AG04449 (cell line): ENCODE measurements around the gene RNF123.

Experiments used
- CTCF ChIA-PET: fragments of 350-600 bp; formaldehyde crosslinking; extraction: SDS; loops from one replicate; lab custom pipeline; 2021; ENCODE audit warnings: antibody characterized with exemption; lab: Yijun Ruan, JAX
- POLR2A ChIA-PET: fragments of 400-600, 350-600 bp; formaldehyde crosslinking; extraction: SDS; loops from one replicate; lab custom pipeline; 2020; ENCODE audit warnings: antibody characterized with exemption, inconsistent platforms; lab: Yijun Ruan, JAX
- DNase-seq: peaks from one replicate; pipeline ENCODE4 v3.0.0-alpha.2; 2010; ENCODE audit warnings: low read depth, low spot score
- H3K4me3 ChIP-seq: 2 replicates; pipeline ENCODE4 v1.5.1; 2011; ENCODE audit warnings: low read depth, mild to moderate bottlenecking, control low read depth, low read length
- TF ChIP-seq, protein P1 (sequence below): IDR thresholded peaks from one replicate; pipeline ENCODE4 v1.5.1; 2011; ENCODE audit warnings: mild to moderate bottlenecking, moderate library complexity, low read length, control low read depth, inconsistent platforms; ENCODE audit not compliant: insufficient read depth; ENCODE audit errors: missing control alignments

The RNF123 gene

DNA sequence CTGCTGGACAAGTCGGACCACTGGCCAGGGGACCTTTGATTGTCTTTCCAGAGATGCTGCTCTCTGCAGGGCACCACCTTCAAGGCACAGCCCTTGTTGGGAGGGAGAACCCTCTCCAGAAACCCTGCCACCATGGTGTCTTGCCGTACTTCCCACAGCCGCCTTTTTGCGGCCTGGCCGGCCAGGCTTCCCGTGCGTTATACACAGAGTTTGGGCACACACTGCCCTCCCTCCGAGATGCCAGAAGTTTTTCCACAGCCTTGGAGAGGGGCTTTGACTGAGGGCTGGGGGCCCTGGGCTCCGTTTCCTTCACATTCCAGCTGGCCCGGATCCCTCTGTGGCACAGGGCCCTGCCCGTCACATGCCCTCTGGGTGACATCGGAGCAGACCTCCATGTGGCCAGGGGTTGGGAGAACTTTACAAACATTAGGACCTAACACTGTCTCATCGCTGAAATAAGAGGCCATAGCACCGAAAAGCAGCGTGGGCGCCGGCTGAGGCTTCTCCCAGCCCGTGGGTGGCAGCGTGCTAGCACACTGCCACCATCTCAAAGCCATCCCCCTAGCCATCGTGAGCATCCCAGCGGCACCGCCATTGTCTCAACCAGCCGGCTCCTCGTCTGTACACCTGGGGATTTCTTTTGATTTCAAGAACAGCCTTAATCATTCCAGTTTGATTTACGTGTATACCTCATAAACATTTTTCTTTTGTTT is 21.5 kb upstream of the RNF123 start:
- no peak for DNase-seq
- ChIA-PET POLR2A (interaction anchor here (1.1 kb wide), 1 partner anchor 264 kb away, joined by 3 read pairs; no protein-coding TSS in a partner anchor), CTCF (interaction anchor here (5.3 kb wide), 1 partner anchor 128 kb away, joined by 54 read pairs; no protein-coding TSS in a partner anchor)
- TF ChIP-seq, protein P1, sequence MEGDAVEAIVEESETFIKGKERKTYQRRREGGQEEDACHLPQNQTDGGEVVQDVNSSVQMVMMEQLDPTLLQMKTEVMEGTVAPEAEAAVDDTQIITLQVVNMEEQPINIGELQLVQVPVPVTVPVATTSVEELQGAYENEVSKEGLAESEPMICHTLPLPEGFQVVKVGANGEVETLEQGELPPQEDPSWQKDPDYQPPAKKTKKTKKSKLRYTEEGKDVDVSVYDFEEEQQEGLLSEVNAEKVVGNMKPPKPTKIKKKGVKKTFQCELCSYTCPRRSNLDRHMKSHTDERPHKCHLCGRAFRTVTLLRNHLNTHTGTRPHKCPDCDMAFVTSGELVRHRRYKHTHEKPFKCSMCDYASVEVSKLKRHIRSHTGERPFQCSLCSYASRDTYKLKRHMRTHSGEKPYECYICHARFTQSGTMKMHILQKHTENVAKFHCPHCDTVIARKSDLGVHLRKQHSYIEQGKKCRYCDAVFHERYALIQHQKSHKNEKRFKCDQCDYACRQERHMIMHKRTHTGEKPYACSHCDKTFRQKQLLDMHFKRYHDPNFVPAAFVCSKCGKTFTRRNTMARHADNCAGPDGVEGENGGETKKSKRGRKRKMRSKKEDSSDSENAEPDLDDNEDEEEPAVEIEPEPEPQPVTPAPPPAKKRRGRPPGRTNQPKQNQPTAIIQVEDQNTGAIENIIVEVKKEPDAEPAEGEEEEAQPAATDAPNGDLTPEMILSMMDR, result no peak
- H3K4me3 ChIP-seq, result no peak overlapping the region

DNA sequence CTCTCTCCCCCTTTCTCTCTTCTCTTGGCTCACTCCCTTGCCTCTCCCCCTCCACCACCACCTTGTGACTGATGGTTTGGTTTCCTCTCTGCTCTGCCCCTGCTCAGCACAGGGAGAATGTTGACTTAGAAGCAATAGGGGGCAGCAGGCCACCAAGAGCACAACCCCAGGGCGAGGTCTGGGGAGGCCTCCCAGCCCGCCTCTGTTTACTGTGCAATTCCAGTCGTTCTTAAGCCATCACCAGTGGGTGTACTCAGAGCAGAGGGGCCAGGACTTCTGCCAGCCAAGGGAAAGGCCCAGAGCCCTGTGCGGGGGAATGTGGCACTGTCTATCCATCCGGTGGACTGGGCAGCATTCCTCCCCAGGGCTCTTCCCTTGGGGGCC is 21.0 kb upstream of the RNF123 start:
- TF ChIP-seq, protein P1, result no peak
- POLR2A ChIA-PET, result interaction anchor here (2.0 kb wide), 1 partner anchor 129 kb away, joined by 5 read pairs; no protein-coding TSS in a partner anchor
- no peak for DNase-seq

DNA sequence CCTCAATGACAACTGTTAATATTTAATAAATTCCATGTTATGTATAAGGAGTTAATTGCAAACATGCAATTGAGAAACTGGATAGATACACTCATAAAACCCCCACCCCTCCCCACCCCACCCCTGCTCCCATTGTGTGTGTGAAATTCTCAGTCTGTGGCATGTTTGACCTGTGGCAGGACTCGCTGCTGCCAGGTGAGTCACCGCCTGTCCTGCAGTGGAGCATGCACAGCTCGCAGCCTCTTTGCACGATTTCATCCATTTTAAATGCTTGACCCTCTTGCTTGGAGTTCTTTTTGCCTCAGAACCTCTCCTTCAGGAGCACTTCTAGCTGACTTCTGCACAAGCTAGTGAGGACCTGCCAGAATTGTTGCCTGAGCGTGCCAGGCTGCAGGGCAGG is 20.5 kb upstream of the RNF123 start:
- DNase-seq, result no peak
- TF ChIP-seq, protein P1, result no peak
- ChIA-PET POLR2A (interaction anchor here (2.0 kb wide), 1 partner anchor 129 kb away, joined by 5 read pairs; no protein-coding TSS in a partner anchor), CTCF (interaction anchor here (0.9 to 5.4 kb wide), 3 partner anchors 12 to 130 kb away, joined by 3 to 441 read pairs (median 6); no protein-coding TSS in a partner anchor)
- no peak overlapping the region for H3K4me3 ChIP-seq

More for the DNA sequence above, 21.0 kb upstream of the RNF123 start:
- CTCF ChIA-PET, result interaction anchor here (5.3 to 5.4 kb wide), 2 partner anchors 129 to 130 kb away, joined by 54 to 441 read pairs; no protein-coding TSS in a partner anchor
- no peak overlapping the region for H3K4me3 ChIP-seq

DNA sequence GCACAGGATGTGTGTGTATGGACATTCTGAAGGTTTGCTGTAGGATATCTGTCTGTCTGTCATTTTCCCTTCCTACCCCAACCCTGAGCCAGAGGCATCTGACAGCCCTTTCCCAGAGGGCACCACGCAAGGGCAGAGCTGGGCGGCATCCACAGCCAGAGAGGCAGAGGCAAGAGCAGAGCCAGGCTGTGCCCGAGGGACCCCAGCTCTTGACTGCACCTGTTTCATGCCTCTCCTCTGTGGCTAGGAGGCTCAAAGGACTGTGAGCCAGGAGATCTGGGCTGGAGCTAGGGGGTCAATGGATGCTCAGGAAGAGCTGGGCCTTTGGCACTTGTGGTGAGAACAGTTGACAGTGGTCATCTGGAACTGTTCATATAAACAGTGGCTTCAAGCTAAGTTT is 20.0 kb upstream of the RNF123 start:
- DNase-seq, result no peak
- ChIA-PET POLR2A (interaction anchor here (2.0 kb wide), 1 partner anchor 130 kb away, joined by 5 read pairs; no protein-coding TSS in a partner anchor), CTCF (interaction anchor here (0.8 to 5.4 kb wide), 5 partner anchors 8 to 131 kb away, joined by 3 to 441 read pairs (median 3); no protein-coding TSS in a partner anchor)
- no peak overlapping the region for H3K4me3 ChIP-seq
- TF ChIP-seq, protein P1, result no peak

DNA sequence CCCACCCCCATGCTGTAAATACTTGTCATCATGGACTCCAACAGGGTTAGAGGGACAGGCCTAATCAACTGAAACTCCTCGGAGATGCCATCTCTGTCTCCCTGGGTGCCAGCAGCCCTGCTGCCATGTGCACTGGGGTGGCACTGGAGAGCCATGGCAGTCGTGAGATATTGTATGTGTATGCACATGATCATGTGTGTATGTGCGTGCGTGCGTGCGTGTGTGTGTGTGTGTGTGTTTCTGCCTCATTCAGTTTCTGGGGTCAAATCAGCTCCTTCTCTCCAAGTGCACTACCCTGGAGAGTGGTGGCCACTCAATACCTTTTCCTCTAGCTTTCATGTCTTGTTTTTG is 18.4 kb upstream of the RNF123 start:
- TF ChIP-seq, protein P1, result no peak
- H3K4me3 ChIP-seq, result no peak overlapping the region
- no peak for DNase-seq
- ChIA-PET POLR2A (no interaction called here), CTCF (interaction anchor here (0.9 to 5.4 kb wide), 27 partner anchors 9 to 576 kb away, joined by 3 to 441 read pairs (median 6); partner anchors contain the start of genes BSN and DAG1)
